Stimulated activated CD4-positive, alpha-beta T cell treated with anti-CD3 and anti-CD28 coated beads, Interleukin-2, amount 100 ng/mL, for 4 hours (primary cell): ENCODE results near the gene TET2.

Source experiments
- DNase-seq: peaks from one replicate; pipeline ENCODE4 v3.0.0-alpha.2; 2020; ENCODE audit warnings: low read depth

TET2 gene

GRCh38 chr4:105234582-105234981, 87.9 kb downstream of the TET2 start:
- DNase-seq, result no peak

GRCh38 chr4:105236202-105236915, 89.7 kb downstream of the TET2 start:
- DNase-seq, result no peak

GRCh38 chr4:105236916-105237311, 90.2 kb downstream of the TET2 start:
- DNase-seq, result no peak

GRCh38 chr4:105240037-105240436, 93.4 kb downstream of the TET2 start:
- no peak for DNase-seq

GRCh38 chr4:105241451-105241850, 94.8 kb downstream of the TET2 start:
- DNase-seq, result no peak

- DNase-seq, result no peak
These were observed 96.8 kb downstream of the TET2 start for GRCh38 chr4:105243446-105243845.

- DNase-seq, result no peak
These were observed 100.0 kb downstream of the TET2 start for GRCh38 chr4:105246712-105247111.

- no peak for DNase-seq
These were observed 101.9 kb downstream of the TET2 start for GRCh38 chr4:105248613-105249012.

- no peak for DNase-seq
These were observed 111.3 kb downstream of the TET2 start for GRCh38 chr4:105257817-105258495.

- DNase-seq, result no peak
These were observed 119.0 kb downstream of the TET2 start for GRCh38 chr4:105265689-105266088.

- DNase-seq, result no peak
These were observed 120.6 kb downstream of the TET2 start for GRCh38 chr4:105267280-105267679.

- DNase-seq, result no peak
These were observed 125.3 kb downstream of the TET2 start for GRCh38 chr4:105272002-105272401.

- no peak for DNase-seq
These were observed 126.6 kb downstream of the TET2 start for GRCh38 chr4:105273230-105273629.

- DNase-seq, result no peak
These were observed 127.4 kb downstream of the TET2 start for GRCh38 chr4:105274090-105274489.

- no peak for DNase-seq
These were observed 127.8 kb downstream of the TET2 start for GRCh38 chr4:105274504-105274903.

- DNase-seq, result no peak
These were observed 129.9 kb downstream of the TET2 start for GRCh38 chr4:105276361-105277104.

- DNase-seq, result no peak
These were observed 131.0 kb downstream of the TET2 start for GRCh38 chr4:105277702-105278101.

- DNase-seq, result no peak
These were observed 132.6 kb downstream of the TET2 start for GRCh38 chr4:105279314-105279713.

GRCh38 chr4:105280338-105281123, 133.9 kb downstream of the TET2 start:
- no peak for DNase-seq

- DNase-seq, result no peak
These were observed 134.4 kb downstream of the TET2 start for GRCh38 chr4:105281124-105281415.

GRCh38 chr4:105282489-105282888, 135.8 kb downstream of the TET2 start:
- DNase-seq, result no peak

- DNase-seq, result no peak
These were observed 136.8 kb downstream of the TET2 start for GRCh38 chr4:105283501-105283900.

GRCh38 chr4:105288121-105288520, 141.4 kb downstream of the TET2 start:
- DNase-seq, result no peak
